HT1080 (cell line): ENCODE data around the gene CFAP410. TPM values are rescaled to one million over a fixed set of nuclear protein-coding genes. Genes with fewer than 3 reads are reported as not detected.
A peak's percentile ranks its signal among the peaks of the same experiment; 100 is the strongest.
"Not testable (repeated sequence)": the region's sequence is repeated elsewhere in the genome, so short reads cannot be mapped to it uniquely, and the experiment has no call there.

ENCODE experiments used
- DNase-seq: peaks from one replicate; pipeline ENCODE4 v3.0.0-alpha.2; 2015; ENCODE audit warnings: low read depth
- total RNA-seq: library from RNA; depleted of rRNA; stranded (reverse); fragments of >200 nt; shearing (Covaris generic); gene quantifications from 2 replicates; pipeline ENCODE4 v1.2.3, GENCODE V29; 2014

Gene CFAP410
- total RNA-seq, 1 experiment from 2014 or later = 4.2 TPM

DNA sequence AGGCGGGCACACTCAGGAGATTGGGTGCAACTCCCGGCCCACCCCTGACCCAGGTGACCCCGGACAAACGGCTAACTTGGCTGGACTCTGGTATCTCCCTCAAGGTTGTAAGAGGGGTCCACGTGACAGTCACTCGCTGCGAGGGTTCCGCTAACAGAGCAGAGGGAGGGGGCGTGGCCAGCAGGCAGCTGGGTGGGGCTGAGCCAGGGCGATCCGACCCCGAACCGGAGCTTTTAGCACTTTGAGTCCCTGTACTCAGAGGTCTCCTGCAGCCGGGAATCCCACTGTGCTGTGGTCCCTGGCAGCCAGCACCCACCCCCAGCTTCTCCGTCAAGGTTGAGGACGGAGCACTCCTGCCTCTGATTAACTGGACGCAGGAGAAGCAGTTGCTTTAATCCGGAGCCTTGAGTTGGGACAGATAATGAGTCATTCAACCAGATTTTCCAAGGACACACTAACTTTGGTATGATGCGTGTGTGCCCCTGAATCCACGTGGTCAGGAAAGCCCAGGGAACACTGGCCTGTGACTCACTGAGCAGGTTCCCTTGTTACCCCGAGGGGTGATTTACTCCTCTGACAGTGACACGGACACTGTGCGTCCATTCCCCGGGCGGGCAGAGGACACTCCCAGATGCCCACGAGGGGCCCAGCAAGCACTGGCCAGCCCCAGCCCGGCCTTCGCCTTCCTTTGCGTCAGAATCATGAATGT lies 31.0 kb upstream of the CFAP410 start:
- DNase-seq = peak; percentile 46

DNA sequence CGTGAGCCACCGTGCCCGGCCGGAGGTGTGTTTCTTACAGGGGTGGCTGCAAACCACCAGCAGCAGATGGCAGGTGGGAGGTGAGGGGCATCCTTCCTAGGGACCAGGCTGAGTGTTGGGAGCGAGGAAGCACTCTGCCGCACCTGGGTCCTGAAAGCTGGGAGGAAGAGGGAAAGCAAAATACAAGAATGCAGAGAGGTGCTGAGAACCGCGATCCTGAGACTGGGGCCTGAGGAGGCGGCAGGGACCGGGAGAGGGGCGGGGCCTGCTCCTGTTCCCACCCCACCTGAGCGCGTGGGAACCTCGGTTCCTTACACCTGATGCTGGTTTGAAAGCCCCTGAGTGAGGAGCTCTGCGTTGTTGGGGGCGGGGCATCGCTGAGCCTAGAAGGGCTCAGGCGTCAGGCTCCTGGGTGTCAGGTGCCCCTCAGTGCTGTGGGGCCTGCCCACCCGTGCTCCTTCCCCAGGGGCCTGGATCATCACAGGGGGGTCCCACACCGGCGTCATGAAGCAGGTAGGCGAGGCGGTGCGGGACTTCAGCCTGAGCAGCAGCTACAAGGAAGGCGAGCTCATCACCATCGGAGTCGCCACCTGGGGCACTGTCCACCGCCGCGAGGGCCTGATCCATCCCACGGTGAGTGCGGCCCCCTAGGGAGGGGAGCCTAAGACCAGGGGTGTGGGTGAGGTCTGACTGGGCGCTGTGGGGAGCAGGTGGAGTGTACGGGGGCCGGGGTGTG lies 29.7 kb upstream of the CFAP410 start:
- no peak for DNase-seq

DNA sequence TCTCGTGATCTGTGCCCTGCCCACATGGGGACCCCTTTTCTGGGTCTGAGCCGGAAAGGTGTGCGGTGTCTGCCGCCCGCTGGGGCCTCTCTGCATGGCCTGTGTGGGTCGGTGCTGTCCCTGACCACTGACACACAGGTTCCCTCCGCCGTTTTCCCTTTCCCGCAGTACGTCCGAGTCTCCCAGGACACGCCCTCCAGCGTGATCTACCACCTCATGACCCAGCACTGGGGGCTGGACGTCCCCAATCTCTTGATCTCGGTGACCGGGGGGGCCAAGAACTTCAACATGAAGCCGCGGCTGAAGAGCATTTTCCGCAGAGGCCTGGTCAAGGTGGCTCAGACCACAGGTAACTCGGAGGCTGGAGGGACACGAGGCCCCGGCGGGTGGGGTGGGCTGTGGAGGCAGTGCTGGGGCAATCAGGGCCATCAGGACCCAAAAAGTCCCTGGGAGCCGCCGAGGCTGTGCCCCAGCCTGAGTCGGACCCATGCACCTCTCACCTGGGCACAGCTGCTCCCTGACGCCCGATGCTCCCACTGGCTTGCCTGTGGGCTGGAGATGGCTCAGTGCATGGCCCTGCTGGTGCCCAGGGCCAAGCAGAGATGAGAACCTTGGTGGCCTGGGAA lies 27.5 kb upstream of the CFAP410 start:
- no peak for DNase-seq

DNA sequence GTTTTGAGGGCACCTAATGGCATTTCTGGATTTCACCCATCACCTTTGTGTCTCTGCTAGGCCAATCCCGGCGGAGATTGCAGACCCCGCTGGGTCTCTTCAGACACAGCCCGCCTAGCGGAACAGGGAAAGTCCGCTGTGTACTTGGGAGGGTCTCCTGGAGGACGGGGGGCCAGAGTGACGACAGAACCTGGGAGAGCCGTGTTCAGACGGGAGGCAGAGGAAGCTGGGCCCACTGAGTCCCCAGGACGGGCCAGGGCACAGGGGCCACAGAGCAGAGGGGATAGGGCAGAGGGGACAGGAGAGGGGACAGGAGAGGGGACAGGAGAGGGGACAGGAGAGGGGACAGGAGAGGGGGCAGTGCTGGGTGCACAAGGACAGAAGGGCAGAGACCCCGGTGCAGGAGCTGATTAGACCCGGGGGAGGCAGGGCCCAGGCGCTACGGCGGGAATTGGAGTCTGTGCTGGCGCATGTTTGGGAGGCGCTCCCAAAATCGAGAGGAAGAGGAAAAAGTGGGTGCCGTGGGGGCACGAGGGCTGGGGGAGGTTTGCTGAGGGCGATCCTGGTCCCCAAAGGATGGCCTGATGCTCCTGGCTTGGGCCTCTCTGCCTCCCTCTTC lies 26.9 kb upstream of the CFAP410 start:
- no peak for DNase-seq

DNA sequence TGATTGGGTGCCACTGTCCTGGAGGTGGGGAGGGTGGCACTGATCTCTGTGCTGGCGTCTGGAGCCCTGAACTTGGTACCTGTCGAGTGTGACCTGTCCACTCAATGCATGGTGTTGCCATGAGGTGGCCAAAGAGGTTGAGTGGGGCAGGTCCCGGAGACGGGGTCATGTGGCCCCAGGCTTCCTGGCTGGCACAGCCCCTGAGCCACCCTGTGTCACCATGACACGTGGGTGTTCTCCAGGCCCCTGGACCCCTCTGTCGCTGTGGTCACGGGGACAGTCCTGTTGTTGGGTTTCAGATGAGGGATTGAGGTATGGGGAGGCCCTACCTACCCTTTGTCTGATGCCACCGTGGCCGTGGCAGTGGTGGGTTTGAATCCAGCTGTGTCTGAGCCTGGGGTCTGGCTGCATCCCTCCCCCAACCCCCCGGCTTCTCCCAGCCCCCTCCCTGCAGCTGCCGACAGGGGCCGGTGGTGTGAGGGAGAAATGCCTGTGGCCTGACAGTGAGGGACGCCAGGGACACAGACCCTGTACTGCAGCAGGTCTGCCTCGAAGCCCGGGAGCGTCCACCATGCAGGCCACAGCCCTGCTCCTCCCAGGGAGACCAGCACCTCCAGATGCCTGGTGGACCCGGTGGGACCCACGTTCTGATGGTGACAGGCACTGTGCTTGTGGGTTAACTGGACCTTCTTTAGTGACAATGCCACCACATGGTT lies 26.2 kb upstream of the CFAP410 start:
- DNase-seq = no peak

DNA sequence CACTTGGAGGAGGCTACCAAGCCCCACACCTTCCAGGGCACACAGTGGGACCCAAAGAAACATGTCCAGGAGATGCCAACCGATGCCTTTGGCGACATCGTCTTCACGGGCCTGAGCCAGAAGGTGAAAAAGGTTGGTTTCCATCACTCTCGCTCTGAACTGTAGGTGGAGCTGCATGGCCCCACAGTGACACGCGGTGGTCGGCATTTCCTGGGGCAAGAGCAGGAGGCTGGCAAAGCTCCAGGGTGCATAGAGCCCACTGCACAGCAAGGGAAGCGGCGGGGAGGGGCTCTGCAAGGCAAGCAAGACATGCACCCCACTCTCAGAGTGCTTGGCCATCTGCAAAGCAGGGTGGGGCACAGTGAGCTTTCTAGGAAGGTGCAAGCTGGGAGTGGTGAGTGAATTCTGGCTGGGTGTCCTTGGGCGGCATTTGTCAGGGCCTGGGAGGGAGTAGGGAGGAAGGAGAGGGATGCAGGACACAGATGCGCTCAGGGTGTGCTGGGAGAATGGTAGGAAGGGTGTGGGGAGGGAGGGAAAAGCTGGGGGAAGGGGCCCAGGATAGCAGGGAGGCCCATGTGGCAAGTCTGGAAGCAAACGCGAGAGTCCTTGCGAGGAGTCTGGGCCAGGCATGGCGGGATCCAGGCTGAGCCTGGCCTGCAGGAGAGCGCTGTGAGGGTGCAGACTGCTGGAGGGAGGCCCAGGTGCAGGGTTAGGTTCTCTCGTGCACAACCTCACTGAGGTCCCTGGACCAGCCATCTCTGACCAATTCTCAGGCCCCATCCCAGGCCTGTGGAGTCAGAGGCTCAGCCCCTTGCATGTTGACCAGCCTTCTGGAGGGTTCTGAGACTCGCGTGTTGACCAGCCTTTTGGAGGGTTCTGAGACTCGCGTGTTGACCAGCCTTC lies 25.2 kb upstream of the CFAP410 start:
- no peak for DNase-seq

DNA sequence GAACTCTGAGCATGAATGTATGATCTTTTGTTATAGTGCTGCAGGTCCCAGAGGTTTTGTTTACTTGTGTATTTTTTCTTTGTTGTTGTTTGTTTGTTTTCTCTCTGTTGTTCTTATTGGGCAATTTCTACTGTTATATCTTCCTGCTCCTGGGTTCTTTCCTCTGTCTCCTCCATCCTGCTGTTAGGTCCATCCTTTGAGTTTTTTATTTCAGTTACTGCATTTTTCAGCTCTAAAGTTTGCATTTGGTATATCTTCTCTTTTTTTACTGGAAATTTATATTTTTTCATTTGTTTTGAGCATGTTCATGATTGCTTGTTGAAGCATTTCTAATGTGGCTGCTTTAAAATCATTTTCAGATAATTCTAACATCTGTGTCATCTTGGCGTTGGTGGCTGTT lies 24.1 kb upstream of the CFAP410 start:
- no peak for DNase-seq

DNA sequence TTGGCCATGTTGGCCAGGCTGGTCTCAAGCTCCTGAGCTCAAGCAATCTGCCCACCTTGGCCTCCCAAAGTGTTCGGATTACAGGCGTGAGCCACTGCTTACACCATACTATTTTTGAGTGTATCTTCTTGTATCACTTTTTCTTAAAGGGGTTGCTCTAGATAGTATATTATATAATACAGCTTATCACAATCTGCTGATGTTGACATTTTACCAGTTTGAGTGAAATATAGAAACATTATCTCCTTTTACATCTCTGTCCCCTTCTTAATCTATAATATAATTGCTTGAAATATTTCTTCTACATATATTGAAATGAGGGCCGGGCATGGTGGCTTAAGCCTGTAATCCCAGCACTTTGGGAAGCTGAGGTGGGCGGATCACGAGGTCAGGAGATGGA lies 22.7 kb upstream of the CFAP410 start:
- DNase-seq = not testable (repeated sequence)

DNA sequence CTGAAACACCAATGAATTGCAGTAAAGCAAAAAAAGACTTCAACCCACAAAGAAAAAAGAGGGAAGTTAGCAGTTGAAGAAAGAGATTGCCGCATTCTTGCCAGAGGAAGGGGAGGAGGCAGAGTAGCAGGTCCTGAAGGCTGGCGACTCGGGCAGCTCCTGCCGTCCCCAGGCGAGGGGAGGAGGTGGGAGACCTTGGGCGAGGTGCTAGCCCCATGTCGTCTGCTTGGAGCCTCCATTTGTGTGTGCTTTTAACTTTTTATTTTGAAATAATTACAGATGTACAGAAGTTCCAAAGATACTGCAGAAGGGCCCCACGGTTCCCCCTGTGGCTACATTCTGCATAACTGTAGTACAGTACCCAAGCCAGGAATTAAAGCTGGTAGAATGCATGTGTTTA lies 21.0 kb upstream of the CFAP410 start:
- DNase-seq = no peak

DNA sequence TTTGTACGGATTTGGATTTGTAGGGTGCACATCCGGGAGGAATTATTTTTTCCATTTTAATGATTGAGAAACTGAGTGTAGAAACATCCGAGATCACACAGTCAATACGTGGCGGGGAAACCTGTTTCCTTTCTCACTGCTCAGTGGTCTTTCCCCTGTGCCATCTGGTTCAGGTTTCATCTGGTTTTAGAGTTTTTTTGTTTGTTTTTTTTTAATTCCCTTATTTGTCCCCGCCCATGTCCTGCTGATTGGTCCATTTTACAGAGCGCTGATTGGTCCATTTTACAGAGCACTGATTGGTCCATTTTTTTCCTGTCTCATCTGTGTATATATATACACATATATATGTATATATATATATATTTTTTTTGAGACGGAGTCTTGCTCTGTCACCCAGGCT lies 20.2 kb upstream of the CFAP410 start:
- no peak for DNase-seq

DNA sequence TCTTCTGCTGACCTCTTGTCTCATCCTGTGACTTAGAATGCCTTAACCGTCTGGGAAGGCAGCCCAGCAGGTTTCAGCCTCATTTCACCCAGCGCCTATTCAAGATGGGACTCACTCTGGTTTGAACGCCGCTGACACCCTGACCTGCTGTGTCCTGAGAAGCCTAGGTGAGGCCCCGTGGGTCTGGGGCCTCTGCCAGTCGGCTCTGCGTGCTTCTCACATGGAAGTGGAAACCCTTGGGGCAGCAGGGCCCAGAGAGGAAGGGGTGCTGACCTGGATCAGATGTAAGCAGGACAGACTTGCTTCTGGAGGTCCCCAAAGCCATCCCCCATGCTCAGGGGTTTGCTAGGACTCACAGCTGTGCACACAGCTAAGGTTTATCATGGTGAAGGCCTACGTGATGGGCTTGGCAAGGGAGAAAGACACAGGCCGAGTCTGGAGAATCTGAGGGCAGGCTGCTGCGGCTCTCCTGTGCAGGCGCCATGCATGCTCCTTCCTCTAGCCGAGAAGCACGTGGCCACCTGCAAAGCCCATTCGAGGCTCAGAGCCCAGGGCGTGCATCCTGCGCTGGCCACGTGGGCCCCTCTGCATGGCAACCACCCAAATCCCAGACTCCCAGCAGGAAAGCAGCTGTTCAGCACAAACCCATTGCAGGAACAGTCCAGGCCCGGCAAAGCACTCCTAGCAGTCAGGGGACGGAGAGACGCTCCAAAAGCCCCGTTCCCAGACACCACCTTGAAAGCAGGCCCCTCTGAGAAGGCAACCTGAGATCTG lies 18.1 kb upstream of the CFAP410 start:
- no peak for DNase-seq

DNA sequence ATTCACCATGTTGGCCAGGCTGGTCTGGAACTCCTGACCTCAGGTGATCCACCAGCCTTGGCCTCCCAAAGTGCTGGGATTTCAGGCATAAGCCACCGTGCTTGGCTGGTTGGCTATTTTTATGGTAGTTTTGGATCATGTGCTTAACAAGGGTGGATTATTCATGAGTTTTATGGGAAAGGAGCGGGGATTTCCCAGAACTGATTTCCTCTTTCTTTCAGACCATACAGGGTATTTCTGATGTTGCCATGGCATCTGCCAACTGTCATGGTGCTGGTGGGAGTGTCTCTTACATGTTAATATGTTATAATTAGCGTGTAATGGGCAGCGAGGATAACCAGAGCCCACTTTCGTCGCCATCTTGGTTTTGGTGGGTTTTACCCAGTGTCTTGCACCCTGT lies 17.4 kb upstream of the CFAP410 start:
- DNase-seq = no peak

DNA sequence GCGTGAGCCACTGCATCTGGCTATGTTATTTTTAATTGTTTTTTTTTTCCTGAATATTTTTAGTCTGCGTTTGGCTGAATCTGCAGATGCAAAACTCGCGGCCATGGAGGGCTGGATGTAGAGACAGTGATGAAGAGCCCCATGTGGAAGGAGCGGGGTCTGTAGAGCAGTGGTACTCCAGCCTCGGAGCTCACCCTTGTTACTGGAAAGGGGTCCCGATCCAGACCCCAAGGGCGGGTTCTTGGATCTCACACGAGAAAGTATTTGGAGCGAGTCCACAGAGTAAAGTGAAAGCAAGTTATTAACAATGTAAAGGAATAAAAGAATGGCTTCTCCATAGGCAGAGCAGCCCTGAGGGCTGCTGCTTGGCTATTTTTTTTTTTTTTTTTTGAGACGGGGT lies 17.0 kb upstream of the CFAP410 start:
- DNase-seq = no peak

DNA sequence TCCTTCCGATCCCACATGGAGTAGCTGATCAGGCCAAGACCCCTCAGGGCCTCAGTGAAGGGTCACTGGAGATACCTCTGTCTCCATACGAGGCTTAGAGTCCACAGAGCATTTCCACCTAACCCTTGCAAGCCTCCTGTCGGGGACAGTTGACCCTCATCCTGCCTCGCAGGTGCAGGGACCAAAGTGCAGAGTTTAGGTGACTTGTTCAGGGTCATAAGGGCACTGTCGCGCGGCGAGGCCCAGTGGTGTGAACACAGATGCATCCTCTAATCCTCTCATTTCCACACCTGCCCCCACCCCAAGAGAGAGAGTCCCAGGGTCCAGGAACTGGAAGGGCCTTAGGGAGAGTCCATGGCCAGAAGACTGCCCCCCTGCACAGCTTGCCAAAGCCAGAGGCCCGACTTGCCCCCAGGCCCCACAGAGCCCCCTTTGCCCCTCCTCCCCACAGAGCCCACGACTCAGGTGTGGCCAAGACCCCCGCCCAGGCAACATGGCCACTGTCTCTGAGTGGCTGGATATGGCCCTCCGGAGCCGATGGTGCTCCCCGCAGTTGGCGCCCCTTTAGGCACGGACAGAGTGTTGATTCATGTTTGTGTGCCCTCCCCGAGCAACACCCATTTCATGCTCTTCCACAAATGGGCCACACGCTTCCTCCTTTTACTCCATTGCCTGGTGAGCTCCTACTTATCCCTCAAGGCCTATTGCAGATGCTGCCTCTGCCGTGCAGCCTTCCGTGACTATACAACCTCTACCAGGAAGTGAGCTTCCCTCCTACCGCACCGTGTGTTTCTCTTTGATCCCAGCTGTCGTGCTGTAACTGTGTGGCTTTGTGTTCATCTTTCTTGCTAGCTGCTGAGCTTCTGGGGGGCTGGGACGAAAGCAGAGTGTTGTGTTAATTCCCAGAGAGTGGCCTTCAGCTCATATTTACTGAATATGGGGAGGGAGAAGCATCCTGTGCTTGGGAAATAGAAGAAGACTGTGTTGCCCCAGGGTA lies 15.9 kb upstream of the CFAP410 start:
- no peak for DNase-seq

DNA sequence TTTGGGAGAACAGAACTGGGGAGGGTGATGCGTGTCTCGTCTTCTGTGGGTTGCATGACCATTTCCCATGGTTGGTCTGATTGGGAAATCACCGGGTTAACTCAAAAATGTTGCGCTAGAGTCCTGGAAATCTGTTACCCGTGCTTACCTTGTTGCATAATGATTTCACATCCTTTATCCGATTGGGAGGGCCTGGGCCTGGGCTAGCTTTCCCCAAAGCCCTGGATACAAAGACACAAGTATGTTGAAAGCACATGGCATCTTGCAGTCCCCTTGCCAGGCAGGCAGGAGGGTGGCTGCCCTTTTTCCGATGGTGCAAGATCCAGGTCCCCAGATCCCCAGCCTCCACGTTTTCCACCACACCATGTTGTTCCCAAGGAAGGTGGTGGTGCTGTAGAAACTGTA lies 14.8 kb upstream of the CFAP410 start:
- no peak for DNase-seq

DNA sequence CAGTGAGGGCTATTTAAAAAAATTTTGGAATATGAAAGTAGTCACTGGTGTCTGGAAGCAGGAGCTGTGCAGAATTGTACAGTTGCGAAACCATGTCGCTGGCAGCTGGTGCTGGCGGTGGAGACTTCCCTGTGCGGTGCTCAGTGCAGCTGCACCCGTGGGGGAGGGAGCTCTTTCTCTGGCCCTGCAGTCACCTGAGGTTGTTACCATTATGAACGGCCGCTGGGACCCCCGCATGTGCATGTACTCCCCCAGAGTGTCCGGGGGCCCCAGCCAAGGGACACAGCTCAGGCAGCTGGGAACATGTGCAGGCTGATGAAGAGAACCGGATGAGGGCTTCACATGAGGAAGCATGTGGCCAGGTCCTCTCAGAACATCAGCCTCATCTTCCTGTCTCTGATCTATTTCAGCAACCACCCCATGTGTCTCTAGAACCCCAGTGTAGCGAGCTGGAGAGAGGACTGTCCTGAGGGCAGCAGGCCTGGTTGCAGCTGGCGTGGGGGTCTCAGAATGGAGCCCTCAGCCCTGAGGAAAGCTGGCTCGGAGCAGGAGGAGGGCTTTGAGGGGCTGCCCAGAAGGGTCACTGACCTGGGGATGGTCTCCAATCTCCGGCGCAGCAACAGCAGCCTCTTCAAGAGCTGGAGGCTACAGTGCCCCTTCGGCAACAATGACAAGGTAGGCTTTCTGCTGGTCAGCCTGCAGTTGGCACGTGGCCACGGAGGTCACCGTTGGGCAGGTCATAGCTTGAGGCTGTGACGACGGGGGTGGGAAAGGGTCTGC lies 14.2 kb upstream of the CFAP410 start, which contains the start of gene TRPM2:
TRPM2 (plus strand) TSS at position 431 of the 780 bp plus-strand sequence; CDS start at position 511, 80 bp downstream.
- DNase-seq = no peak

DNA sequence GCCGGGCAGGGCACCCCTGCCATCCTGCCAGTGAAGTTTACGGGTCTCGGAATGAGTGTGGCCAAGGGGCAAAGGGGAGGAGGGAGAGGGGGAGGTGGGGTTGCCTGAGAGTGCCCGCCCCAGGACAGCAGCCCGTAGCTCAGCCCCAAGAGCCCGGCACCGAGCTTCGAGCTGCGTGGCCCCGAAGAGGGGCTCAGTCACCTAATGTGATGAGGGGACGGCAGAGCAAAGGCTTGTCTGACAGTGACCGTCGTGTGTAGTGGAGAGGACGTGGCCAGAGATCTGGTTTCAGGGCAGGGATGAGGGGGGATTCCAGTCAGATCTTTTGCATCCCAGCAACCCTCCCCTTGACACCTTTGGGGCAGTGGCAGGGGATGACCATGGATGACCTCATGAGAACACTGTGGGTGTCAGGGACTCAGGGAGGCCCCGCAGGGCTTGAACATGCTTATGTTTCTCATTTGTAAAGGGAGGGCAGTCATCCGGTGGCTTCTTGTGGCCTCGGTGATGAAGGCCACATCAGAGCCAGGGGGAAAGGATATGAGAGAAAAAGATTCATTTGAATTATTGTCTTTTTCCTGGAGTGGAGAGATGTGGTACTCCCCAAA lies 13.2 kb upstream of the CFAP410 start:
- DNase-seq = no peak
